SU-DHL-6 (cell line): ENCODE results near the gene ADM2.

Source experiments
- EZH2phosphoT487 ChIP-seq: fragments of 200-600 bp; sonication (generic), shearing (Covaris generic); conservative IDR thresholded peaks from 2 replicates; pipeline ENCODE4 v1.6.1; 2018; ENCODE audit warnings: mild to moderate bottlenecking, antibody characterized with exemption, low read length, moderate library complexity, mixed read lengths
- TF ChIP-seq, protein P1 (sequence below): fragments of 200-600 bp; sonication (generic); IDR thresholded peaks from one replicate; pipeline ENCODE4 v1.5.1; 2017; ENCODE audit warnings: antibody characterized with exemption, mild to moderate bottlenecking, low read length, moderate library complexity; ENCODE audit not compliant: insufficient read depth, poor library complexity, severe bottlenecking

GRCh38 chr22:50531546-50531961, 50.2 kb downstream of the ADM2 start:
- TF ChIP-seq, protein P1, sequence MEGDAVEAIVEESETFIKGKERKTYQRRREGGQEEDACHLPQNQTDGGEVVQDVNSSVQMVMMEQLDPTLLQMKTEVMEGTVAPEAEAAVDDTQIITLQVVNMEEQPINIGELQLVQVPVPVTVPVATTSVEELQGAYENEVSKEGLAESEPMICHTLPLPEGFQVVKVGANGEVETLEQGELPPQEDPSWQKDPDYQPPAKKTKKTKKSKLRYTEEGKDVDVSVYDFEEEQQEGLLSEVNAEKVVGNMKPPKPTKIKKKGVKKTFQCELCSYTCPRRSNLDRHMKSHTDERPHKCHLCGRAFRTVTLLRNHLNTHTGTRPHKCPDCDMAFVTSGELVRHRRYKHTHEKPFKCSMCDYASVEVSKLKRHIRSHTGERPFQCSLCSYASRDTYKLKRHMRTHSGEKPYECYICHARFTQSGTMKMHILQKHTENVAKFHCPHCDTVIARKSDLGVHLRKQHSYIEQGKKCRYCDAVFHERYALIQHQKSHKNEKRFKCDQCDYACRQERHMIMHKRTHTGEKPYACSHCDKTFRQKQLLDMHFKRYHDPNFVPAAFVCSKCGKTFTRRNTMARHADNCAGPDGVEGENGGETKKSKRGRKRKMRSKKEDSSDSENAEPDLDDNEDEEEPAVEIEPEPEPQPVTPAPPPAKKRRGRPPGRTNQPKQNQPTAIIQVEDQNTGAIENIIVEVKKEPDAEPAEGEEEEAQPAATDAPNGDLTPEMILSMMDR = no peak
- TF ChIP-seq EZH2phosphoT487 = 0 out of 2 replicates have a peak, but pooled peaks have one; percentile 82
